Stimulated activated CD4-positive, alpha-beta T cell treated with anti-CD3 and anti-CD28 coated beads, Interleukin-12 subunit alpha, Interleukin-12 subunit beta, amount 100 ng/mL, for 24 hours (primary cell): Measurements from ENCODE around the gene CYTH4.

Experiments
- DNase-seq, 2 experiments: peaks; one replicate each; pipeline ENCODE4 v3.0.0-alpha.2; 2020; ENCODE audit warnings: low read depth in 2 of 2

The CYTH4 gene

DNA sequence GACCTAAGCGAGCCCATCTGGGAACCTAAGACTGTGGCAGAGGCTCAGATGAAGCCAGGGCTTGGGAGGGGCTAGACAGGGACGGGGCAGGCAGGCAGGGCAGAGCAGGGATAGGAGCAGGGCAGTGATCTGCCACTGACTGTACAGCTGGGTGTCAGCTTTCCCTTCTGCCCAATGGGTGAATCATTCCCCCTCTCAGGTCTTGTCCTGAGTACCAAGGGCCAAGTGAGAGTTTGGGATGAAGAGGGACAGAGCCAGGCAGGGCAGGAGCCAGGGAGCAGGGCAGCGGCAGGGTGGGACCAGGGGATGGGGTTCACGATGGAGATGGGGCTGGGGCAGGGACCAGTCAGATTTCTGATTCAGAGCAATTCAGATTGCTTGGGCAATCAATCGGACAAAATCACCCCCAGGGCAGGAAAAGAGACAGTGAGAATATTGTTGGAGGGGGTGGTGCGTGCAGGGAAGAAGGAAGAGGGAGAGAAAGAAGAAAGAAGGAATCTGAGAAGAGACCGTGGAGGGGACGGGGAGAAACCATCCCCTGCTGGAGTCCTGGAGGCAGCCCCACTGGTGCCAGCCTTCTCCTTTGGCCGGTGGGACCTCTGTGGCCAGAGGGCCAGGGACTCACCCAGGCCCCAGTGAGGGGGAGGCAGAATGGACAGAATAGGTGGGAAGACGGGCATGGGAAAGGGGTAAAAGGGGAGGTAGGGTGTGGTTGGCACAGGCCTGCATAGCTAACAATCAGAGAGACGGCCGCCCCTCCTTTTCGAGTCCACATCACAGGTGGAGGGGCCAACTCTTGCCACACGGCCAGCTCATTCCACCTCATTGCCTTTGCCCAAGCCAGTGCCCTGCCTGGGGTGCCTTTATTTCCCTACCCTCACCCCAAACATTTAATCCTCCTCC lies 47.2 kb downstream of the CYTH4 start:
- DNase-seq = no peak

- DNase-seq = peak in 1 of 2 experiments; percentile 35
Measured at GRCh38 chr22:37330200-37331033, 48.1 kb downstream of the CYTH4 start.

- no peak for DNase-seq
Measured at GRCh38 chr22:37331034-37331428, 48.7 kb downstream of the CYTH4 start.

- no peak for DNase-seq
Measured at GRCh38 chr22:37331856-37332536, 49.7 kb downstream of the CYTH4 start.

- DNase-seq = no peak
Measured at GRCh38 chr22:37333724-37334460, 51.6 kb downstream of the CYTH4 start.

GRCh38 chr22:37334461-37334858 lies 52.2 kb downstream of the CYTH4 start:
- no peak for DNase-seq

DNA sequence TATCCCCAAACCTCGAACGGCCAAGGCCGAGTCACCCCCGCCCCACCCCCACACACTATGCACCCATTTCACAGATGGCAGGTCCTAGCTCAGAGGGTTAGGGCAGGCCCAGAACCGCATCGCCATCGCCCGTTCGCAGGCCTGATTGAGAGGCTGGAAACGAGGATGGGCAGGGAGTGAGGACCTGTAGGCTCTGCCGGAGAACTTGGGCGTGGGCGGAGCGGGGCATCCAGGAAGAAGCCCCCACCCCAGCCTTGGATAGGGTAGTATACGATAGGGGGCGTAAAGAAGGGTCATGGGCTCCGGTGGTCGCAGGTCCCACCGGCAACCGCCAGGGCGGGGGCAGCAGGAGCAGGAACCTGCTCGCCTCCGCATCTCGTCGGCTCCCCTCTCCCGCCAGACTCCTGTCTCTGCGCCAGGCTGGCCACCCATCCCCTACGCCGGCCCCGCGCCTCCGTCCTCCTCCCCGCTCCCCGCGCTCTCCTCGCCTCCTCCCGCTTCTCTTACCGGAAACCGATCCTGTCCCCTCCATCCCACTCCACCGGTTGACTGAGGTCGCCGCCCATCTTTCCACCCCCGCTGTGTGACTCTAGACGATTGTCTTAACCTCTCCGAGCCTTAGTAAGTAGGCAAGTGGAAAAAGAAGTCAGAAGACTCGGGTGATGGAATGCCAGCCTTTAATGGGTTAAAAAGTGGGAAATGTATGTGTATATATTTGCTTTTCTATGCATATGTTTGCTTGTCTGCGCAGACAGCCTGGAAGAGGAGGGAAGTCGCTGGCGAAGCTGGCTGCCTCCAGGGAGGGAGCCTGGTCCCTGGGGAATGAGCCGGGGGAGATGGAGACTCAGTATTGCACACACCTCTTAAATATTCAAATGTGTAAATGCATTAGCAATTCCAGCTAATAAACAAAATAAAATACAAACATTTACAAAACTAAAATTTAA lies 52.8 kb downstream of the CYTH4 start:
- no peak for DNase-seq

- DNase-seq = no peak
Measured at GRCh38 chr22:37335806-37336199, 53.5 kb downstream of the CYTH4 start.

GRCh38 chr22:37336579-37336978 lies 54.3 kb downstream of the CYTH4 start:
- DNase-seq = no peak

- DNase-seq = no peak
Measured at GRCh38 chr22:37337204-37337943, 55.1 kb downstream of the CYTH4 start.

DNA sequence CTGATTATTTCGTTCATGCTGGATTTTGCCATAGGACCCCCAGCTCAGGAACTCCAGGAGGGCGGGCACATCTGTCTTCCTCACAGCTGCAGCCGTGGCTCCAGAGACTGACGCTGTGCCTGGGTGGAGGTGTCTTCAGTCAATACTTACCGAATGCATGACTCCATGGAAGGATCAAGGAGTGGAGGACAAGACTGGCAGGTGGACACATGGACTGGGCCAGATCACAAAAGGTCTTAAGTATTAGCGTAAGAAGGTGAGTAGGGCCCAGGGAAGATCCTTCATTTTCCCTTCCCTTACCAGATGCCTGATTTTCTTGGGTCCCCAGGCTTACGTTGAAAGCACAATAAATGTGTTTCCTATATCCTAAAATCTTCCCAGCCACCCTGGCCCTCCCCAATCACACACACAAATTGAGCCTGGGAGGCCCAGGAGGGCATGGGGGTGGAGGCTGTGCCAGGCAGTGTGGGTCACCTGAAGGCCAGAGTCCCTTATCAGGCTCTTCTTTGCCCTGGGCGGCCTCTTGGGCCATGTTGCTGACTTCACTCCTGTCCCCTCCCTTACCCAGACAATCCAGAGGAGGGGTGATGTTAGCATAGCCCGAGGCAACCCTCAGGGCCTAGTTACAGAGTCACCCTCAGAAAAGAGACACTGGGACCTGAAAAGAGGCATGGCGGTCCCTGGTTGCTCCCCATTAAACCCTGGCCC lies 56.4 kb downstream of the CYTH4 start:
- DNase-seq = no peak

GRCh38 chr22:37340331-37341262 lies 58.3 kb downstream of the CYTH4 start:
- no peak for DNase-seq

DNA sequence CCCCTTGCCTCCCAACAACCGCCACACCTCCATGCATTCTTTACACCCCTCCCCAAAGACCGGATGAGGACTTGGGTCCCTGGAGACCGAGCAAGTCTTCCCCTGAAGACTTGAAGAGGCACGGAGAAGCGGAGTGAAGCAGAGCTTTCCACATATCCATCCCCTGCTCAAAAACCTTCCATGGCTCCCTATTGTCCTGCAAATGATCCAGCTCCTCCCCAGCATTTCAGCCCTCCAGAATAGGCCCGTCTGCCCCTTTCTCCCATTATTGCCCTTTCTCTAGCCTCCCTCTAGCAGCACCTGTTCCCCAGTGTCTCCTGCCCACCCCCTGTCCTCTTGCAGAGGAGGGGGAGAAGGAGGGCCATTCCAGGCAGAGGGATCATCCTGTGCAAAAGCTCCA lies 59.8 kb downstream of the CYTH4 start:
- DNase-seq = no peak

DNA sequence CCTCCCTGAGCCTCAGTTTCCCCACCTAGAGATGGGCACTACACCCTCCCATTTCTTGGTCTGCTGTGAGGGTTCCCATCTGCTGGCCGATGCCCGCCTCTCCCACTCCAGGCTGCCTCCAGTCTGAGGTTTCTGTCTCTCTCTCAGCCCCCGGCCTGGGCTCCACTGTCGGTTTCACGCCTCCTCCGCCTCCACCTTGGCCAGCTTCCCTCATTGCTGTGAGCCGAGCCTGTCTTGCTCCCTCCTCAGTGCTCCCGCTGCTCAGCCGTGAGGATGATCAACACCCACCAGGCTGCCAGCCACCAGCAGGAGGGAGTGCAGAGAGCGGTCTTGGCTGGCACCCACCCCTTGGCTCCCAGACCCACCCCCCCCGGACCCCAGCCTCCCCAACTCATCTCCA lies 61.0 kb downstream of the CYTH4 start:
- DNase-seq = no peak

GRCh38 chr22:37343863-37344734 lies 61.8 kb downstream of the CYTH4 start:
- no peak for DNase-seq

DNA sequence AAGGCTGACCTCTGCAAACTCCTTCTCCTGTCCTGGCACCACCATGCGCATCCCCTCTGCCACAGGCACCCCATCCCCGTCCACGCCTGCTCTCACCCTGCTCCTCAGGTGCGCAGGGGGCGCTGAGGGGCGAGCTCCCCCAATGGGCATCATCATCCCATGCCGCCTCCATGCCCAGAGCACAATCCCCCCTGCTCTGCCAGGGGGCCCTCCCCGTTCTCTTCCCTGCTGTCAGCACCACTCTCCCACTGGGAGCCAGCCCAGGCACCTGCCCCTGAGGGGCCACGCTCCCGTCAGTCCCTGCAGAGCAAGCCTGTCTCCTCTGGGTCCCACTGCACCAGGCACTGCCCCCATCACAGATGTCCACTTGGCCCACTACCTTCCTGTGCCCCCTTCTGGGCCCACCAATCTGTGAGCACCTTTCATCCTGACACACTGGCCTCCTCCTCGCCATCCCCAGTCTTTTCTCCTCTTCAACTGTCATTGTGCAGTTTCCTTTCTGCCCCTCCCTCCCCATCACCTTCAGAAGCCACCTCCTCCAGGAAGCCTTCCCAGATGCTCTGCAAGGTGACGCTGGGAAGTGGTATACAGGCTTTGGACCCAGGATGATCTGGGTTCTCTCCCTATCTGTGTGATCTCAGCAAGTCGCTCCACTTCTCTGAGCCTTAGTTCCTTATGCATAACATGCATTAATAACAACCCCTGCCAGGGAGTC lies 62.6 kb downstream of the CYTH4 start:
- no peak for DNase-seq
